Calu3 (cell line): Measurements from ENCODE around the gene PCDHB4. TPM values are rescaled to one million over a fixed set of nuclear protein-coding genes. Genes with fewer than 3 reads are reported as not detected.
"Not testable (repeated sequence)": the region's sequence is repeated elsewhere in the genome, so short reads cannot be mapped to it uniquely, and the experiment has no call there.

ENCODE experiments used
- BruUV-seq: library from RNA; stranded (reverse); fragments of 400-500 nt; replicated peaks from 2 replicates; lab custom pipeline; 2021; lab: Mats Ljungman, UMichigan
- CTCF ChIA-PET: fragments of 300-600 bp; sonication (Branson Sonifier 250); formaldehyde crosslinking; loops from one replicate; lab custom pipeline; 2022; ENCODE audit warnings: antibody characterized with exemption; lab: Charles Lee
- DNase-seq: peaks from one replicate; pipeline ENCODE4 v3.0.0; 2022
- H3K27ac Mint-ChIP-seq: one replicate; pipeline ENCODE4 v1.8.0; 2022; ENCODE audit warnings: mixed read lengths; ENCODE audit not compliant: unreplicated experiment
- H3K27me3 Mint-ChIP-seq: one replicate; pipeline ENCODE4 v1.8.0; 2022; ENCODE audit warnings: mixed read lengths; ENCODE audit not compliant: unreplicated experiment
- H3K36me3 Mint-ChIP-seq: one replicate; pipeline ENCODE4 v1.8.0; 2022; ENCODE audit warnings: mild to moderate bottlenecking, moderate library complexity, mixed read lengths; ENCODE audit not compliant: insufficient read depth, unreplicated experiment
- H3K4me1 Mint-ChIP-seq: one replicate; pipeline ENCODE4 v1.8.0; 2022; ENCODE audit warnings: mild to moderate bottlenecking, low read depth, mixed read lengths; ENCODE audit not compliant: unreplicated experiment
- H3K4me3 Mint-ChIP-seq: one replicate; pipeline ENCODE4 v1.8.0; 2022; ENCODE audit warnings: mild to moderate bottlenecking, low read depth, moderate library complexity, mixed read lengths; ENCODE audit not compliant: unreplicated experiment
- H3K9me3 Mint-ChIP-seq: one replicate; pipeline ENCODE4 v1.8.0; 2022; ENCODE audit warnings: low read depth, mixed read lengths; ENCODE audit not compliant: unreplicated experiment
- CTCF ChIP-seq: fragments of 200-600 bp; IDR thresholded peaks from one replicate; pipeline ENCODE4 v1.8.0; 2022; ENCODE audit warnings: antibody characterized with exemption; ENCODE audit not compliant: unreplicated experiment
- intact Hi-C: fragments of 100-400 bp; cut with micrococcal nuclease; formaldehyde crosslinking; loops from one replicate; pipeline ENCODE4 v1.10.0; 2022; ENCODE audit not compliant: unreplicated experiment
- total RNA-seq: library from RNA; stranded (reverse); gene quantifications from 2 replicates; pipeline ENCODE4 v1.2.3, GENCODE V29; 2022

PCDHB4 gene
- total RNA-seq, 1 experiment from 2014 or later, result not detected

DNA sequence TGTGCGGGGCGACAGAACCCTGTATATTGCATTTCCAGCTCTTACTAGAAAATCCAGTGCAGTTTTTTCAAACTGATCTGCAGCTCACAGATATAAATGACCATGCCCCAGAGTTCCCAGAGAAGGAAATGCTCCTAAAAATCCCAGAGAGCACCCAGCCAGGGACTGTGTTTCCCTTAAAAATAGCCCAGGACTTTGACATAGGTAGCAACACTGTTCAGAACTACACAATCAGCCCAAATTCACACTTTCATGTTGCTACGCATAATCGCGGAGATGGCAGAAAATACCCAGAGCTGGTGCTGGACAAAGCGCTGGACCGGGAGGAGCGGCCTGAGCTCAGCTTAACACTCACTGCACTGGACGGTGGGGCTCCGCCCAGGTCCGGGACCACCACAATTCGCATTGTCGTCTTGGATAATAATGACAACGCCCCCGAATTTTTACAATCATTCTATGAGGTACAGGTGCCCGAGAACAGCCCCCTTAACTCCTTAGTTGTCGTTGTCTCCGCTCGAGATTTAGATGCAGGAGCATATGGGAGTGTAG lies 14.2 kb downstream of the PCDHB4 start:
- H3K36me3 Mint-ChIP-seq, result no peaks in the 10 kb centered on the region
- DNase-seq, result no peak
- BruUV-seq, result no TSS peak
- no peaks in the 10 kb centered on the region for H3K4me1 Mint-ChIP-seq
- H3K27ac Mint-ChIP-seq, result no peak overlapping the region
- H3K4me3 Mint-ChIP-seq, result no peak overlapping the region
- intact Hi-C loops, result no loop called here
- no peak for TF ChIP-seq CTCF
- CTCF ChIA-PET, result no interaction called here
- peaks cover 11% of the 10 kb centered on the region for H3K9me3 Mint-ChIP-seq
- no peaks in the 10 kb centered on the region for H3K27me3 Mint-ChIP-seq

GRCh38 chr5:141137346-141137745 lies 15.7 kb downstream of the PCDHB4 start:
- H3K9me3 Mint-ChIP-seq, result peaks cover 18% of the 10 kb centered on the region
- CTCF ChIA-PET, H3K36me3 Mint-ChIP-seq, H3K4me1 Mint-ChIP-seq, H3K27ac Mint-ChIP-seq, DNase-seq, H3K4me3 Mint-ChIP-seq, BruUV-seq, H3K27me3 Mint-ChIP-seq, intact Hi-C loops: not testable (repeated sequence)

DNA sequence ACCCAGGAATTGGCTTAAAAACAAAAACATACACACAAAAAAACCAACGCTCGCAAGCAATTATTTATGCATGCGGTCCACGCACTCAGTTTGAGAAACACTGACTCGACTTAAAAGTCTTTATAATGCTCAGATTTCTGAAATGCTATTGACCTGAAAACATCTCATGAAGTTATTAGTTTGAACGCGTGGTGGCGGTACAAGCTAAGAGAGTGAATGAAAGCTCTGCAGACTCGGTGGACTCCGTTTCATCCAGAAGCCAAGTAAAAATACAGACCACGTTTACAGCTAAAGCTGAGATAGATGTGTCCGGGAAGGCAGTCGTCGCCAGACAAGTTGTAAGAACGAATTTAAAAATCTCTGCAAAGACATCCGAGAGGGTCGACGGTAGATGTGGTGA lies 28.2 kb downstream of the PCDHB4 start, which contains the start of gene PCDHB6:
TSS of gene PCDHB6 (plus strand) at position 246 of the 400 bp plus-strand sequence. CDS start 201 bp downstream, outside the sequence.
- no peak within 1 kb of the TSS for H3K4me3 Mint-ChIP-seq
- CTCF ChIA-PET, result no interaction called here
- no peaks in the 10 kb centered on the region for H3K27me3 Mint-ChIP-seq
- no TSS peak for BruUV-seq
- peaks cover 15% of the 10 kb centered on the region for H3K9me3 Mint-ChIP-seq
- TF ChIP-seq CTCF, result no peak
- no peak for DNase-seq
- no peaks in the 10 kb centered on the region for H3K4me1 Mint-ChIP-seq
- intact Hi-C loops, result no loop called here
- H3K36me3 Mint-ChIP-seq, result no peaks in the 10 kb centered on the region
- no peak within 1 kb of the TSS for H3K27ac Mint-ChIP-seq

DNA sequence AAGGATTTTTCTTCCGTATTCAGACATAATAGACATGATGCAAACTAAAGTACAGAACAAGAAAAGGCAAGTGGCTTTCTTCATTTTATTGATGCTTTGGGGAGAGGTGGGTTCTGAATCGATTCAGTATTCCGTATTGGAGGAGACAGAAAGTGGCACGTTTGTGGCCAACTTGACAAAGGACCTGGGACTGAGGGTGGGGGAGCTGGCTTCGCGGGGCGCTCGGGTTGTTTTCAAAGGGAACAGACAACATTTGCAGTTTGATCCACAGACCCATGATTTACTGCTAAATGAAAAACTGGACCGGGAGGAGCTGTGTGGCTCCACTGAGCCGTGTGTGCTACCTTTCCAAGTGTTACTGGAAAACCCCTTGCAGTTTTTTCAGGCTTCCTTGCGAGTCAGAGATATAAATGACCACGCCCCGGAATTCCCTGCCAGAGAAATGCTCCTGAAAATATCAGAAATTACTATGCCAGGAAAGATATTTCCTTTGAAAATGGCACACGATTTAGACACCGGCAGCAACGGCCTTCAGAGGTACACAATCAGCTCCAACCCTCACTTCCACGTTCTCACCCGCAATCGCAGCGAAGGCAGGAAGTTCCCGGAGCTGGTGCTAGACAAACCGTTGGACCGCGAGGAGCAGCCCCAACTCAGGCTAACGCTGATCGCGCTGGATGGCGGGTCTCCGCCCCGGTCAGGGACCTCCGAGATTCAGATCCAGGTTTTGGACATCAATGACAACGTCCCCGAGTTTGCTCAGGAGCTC lies 28.8 kb downstream of the PCDHB4 start:
- H3K27ac Mint-ChIP-seq, result no peak overlapping the region
- no peaks in the 10 kb centered on the region for H3K27me3 Mint-ChIP-seq
- H3K4me1 Mint-ChIP-seq, result no peaks in the 10 kb centered on the region
- DNase-seq, result no peak
- CTCF ChIA-PET, result no interaction called here
- intact Hi-C loops, result no loop called here
- no peaks in the 10 kb centered on the region for H3K36me3 Mint-ChIP-seq
- H3K4me3 Mint-ChIP-seq, result no peak overlapping the region
- H3K9me3 Mint-ChIP-seq, result peaks cover 17% of the 10 kb centered on the region
- no TSS peak for BruUV-seq
- no peak for TF ChIP-seq CTCF

DNA sequence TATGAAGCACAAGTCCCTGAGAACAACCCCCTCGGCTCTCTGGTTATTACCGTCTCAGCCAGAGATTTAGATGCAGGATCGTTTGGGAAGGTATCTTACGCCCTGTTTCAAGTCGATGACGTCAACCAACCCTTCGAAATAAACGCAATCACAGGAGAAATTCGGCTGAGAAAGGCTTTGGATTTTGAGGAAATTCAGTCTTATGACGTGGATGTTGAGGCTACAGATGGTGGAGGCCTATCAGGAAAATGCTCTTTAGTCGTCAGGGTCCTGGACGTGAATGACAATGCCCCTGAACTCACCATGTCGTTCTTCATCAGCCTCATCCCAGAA lies 29.3 kb downstream of the PCDHB4 start:
- Mint-ChIP-seq H3K4me3 (no peak overlapping the region), H3K9me3 (peaks cover 15% of the 10 kb centered on the region), H3K4me1 (no peaks in the 10 kb centered on the region), H3K36me3 (no peaks in the 10 kb centered on the region), H3K27ac (no peak overlapping the region), H3K27me3 (no peaks in the 10 kb centered on the region)
- intact Hi-C loops, result no loop called here
- DNase-seq, result no peak
- no peak for TF ChIP-seq CTCF
- BruUV-seq, result no TSS peak
- CTCF ChIA-PET, result no interaction called here

DNA sequence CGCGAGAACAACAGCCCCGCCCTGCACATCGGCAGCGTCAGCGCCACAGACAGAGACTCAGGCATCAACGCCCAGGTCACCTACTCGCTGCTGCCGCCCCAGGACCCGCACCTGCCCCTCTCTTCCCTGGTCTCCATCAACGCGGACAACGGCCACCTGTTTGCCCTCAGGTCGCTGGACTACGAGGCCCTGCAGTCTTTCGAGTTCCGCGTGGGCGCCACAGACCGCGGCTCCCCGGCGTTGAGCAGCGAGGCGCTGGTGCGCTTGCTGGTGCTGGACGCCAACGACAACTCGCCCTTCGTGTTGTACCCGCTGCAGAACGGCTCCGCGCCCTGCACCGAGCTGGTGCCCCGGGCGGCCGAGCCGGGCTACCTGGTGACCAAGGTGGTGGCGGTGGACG lies 30.0 kb downstream of the PCDHB4 start:
- H3K4me1 Mint-ChIP-seq, H3K36me3 Mint-ChIP-seq, H3K4me3 Mint-ChIP-seq, DNase-seq, CTCF ChIA-PET, H3K27ac Mint-ChIP-seq, intact Hi-C loops, H3K27me3 Mint-ChIP-seq, BruUV-seq: not testable (repeated sequence)
- H3K9me3 Mint-ChIP-seq, result peaks cover 14% of the 10 kb centered on the region

GRCh38 chr5:141152096-141152495 lies 30.5 kb downstream of the PCDHB4 start:
- H3K27ac Mint-ChIP-seq, H3K36me3 Mint-ChIP-seq, CTCF ChIA-PET, H3K4me1 Mint-ChIP-seq, BruUV-seq, intact Hi-C loops, H3K4me3 Mint-ChIP-seq, H3K27me3 Mint-ChIP-seq, DNase-seq: not testable (repeated sequence)
- H3K9me3 Mint-ChIP-seq, result peaks cover 14% of the 10 kb centered on the region
